Measurements from ENCODE around the gene HAGHL.
A peak's percentile ranks its signal among the peaks of the same experiment; 100 is the strongest.

HAGHL gene

DNA sequence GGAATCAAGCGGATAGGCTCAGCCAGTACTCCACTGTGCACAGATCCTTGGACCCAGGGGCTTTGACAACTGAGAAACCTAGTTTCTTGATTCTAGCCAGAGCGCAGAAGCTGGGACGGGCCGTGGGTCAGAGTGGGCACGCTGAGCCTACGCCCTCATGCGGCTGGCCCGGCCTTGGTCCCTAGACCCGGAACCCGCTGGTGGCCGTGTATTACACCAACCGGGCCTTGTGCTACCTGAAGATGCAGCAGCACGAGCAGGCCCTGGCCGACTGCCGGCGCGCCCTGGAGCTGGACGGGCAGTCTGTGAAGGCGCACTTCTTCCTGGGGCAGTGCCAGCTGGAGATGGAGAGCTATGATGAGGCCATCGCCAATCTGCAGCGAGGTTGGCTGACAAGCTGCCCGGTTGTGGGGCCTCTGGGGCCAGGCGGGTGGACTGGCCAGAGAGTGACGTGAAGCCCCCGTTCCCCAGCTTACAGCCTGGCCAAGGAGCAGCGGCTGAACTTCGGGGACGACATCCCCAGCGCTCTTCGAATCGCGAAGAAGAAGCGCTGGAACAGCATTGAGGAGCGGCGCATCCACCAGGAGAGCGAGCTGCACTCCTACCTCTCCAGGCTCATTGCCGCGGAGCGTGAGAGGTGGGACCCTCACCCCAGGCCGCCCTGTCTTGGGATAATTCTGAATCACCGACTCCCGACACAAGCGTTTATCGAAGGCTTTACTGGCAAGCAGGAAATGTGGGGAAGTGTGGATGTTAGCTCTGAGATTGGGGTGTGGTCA is 45.8 kb upstream of the HAGHL start:
- peaks cover 29% of the 10 kb centered on the region for H3K36me3 ChIP-seq (ENCODE audit: insufficient read depth, low read length)
- peak overlapping the region; percentile 98 for H3K4me2 ChIP-seq (ENCODE audit: low read length)
- H3K4me1 ChIP-seq (ENCODE audit: insufficient read depth, low read length, severe bottlenecking): peaks cover 56% of the 10 kb centered on the region
- peak overlapping the region; percentile 86 for H3K9ac ChIP-seq (ENCODE audit: low read length)
- H3F3A ChIP-seq (ENCODE audit: insufficient read depth, low read length): no peaks in the 10 kb centered on the region
- H3K27ac ChIP-seq (ENCODE audit: low read depth, low read length, poor library complexity, severe bottlenecking): peak overlapping the region; percentile 55
- H2AFZ ChIP-seq (ENCODE audit: low read length): no peak overlapping the region
- TF ChIP-seq, protein P1, sequence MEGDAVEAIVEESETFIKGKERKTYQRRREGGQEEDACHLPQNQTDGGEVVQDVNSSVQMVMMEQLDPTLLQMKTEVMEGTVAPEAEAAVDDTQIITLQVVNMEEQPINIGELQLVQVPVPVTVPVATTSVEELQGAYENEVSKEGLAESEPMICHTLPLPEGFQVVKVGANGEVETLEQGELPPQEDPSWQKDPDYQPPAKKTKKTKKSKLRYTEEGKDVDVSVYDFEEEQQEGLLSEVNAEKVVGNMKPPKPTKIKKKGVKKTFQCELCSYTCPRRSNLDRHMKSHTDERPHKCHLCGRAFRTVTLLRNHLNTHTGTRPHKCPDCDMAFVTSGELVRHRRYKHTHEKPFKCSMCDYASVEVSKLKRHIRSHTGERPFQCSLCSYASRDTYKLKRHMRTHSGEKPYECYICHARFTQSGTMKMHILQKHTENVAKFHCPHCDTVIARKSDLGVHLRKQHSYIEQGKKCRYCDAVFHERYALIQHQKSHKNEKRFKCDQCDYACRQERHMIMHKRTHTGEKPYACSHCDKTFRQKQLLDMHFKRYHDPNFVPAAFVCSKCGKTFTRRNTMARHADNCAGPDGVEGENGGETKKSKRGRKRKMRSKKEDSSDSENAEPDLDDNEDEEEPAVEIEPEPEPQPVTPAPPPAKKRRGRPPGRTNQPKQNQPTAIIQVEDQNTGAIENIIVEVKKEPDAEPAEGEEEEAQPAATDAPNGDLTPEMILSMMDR (IDR thresholded peaks at IDR 0.05; ENCODE audit: low read length): peak; percentile 26; the same call in 1 of the 2 replicates
- no peak for TF ChIP-seq EZH2 (IDR thresholded peaks at IDR 0.05; ENCODE audit: borderline replicate concordance, low read length)
- no peaks in the 10 kb centered on the region for H3K27me3 ChIP-seq (ENCODE audit: insufficient read depth, low read length)
- no peaks in the 10 kb centered on the region for H3K9me3 ChIP-seq (ENCODE audit: low read length)
- no peaks in the 10 kb centered on the region for H4K20me1 ChIP-seq (ENCODE audit: insufficient read depth, low read length)
- no peaks in the 10 kb centered on the region for H3K9me2 ChIP-seq (ENCODE audit: low read depth, low read length)
- H3K79me2 ChIP-seq (ENCODE audit: insufficient read depth, low read length): 0 out of 2 replicates have a peak, but pooled peaks cover 8% of the 10 kb centered on the region
- peak overlapping the region; percentile 86 for H3K4me3 ChIP-seq (ENCODE audit: low read depth, low read length, poor library complexity, severe bottlenecking)

DNA sequence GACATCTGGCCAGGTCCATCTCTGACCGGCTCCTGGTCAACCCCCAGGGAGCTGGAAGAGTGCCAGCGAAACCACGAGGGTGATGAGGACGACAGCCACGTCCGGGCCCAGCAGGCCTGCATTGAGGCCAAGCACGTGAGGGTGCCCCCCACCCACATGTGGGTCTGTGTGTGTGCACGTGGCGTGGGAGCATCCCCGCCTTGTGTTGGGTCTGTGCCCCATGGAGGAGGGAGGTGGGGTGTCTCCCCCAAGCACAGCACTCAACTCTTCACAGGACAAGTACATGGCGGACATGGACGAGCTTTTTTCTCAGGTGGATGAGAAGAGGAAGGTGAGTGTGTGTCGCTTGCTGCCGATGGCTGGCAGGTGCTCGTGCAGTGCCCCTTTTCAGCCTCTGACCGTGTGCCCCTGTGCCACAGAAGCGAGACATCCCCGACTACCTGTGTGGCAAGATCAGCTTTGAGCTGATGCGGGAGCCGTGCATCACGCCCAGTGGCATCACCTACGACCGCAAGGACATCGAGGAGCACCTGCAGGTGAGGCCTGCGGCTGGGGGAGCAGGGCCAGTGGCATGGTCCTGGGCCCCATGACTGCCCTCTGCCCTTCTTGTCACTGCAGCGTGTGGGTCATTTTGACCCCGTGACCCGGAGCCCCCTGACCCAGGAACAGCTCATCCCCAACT is 45.0 kb upstream of the HAGHL start:
- Histone ChIP-seq H3K4me2 (ENCODE audit: low read length) (peak overlapping the region; percentile 98), H3K4me3 (ENCODE audit: low read depth, low read length, poor library complexity, severe bottlenecking) (peak overlapping the region; percentile 86), H3F3A (ENCODE audit: insufficient read depth, low read length) (no peaks in the 10 kb centered on the region), H3K4me1 (ENCODE audit: insufficient read depth, low read length, severe bottlenecking) (peaks cover 52% of the 10 kb centered on the region), H3K9ac (ENCODE audit: low read length) (peak overlapping the region; percentile 86; the same call in 1 of the 2 replicates), H4K20me1 (ENCODE audit: insufficient read depth, low read length) (no peaks in the 10 kb centered on the region), H3K36me3 (ENCODE audit: insufficient read depth, low read length) (peaks cover 36% of the 10 kb centered on the region), H3K9me3 (ENCODE audit: low read length) (no peaks in the 10 kb centered on the region), H3K79me2 (ENCODE audit: insufficient read depth, low read length) (0 out of 2 replicates have a peak, but pooled peaks cover 8% of the 10 kb centered on the region), H2AFZ (ENCODE audit: low read length) (no peak overlapping the region), H3K9me2 (ENCODE audit: low read depth, low read length) (no peaks in the 10 kb centered on the region), H3K27me3 (ENCODE audit: insufficient read depth, low read length) (no peaks in the 10 kb centered on the region), H3K27ac (ENCODE audit: low read depth, low read length, poor library complexity, severe bottlenecking) (no peak overlapping the region)
- TF ChIP-seq, protein P1 (IDR thresholded peaks at IDR 0.05; ENCODE audit: low read length): no peak
- TF ChIP-seq EZH2 (IDR thresholded peaks at IDR 0.05; ENCODE audit: borderline replicate concordance, low read length): no peak

DNA sequence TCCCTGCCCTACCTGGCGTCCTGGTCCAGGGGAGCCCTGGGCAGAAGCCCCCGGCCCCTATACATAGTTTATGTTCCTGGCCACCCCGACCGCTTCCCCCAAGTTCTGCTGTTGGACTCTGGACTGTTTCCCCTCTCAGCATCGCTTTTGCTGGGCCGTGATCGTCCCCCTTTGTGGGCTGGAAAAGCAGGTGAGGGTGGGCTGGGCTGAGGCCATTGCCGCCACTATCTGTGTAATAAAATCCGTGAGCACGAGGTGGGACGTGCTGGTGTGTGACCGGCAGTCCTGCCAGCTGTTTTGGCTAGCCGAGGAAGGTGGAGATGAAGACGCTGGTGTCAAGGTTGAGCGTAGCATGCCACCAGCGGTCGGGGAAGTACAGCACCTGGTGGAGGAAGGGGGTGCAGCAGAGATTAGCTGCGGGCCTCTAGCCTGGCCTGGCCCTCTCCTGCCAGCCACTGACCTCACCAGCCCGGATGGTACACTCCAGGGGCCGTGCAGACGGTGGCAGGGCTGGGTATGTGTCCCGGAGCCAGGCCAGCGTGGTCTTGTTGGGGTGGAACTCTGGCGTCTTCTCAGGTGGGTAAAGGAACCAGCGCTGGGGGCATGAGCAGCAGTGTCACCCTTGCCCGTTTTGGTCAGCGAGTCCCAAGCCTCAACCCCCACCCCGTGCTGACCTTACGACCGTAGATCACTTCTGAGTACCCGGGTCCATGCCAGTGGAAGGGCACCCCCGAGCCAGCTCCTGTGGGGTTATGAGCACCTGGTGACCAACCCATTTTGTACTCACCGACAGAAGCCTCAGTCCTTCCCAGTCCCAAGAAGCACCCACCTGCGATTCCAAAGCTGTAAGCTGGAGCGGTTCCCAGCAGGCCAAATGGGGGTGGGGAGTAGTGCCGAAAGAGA is 44.2 kb upstream of the HAGHL start:
- Histone ChIP-seq H3K79me2 (ENCODE audit: insufficient read depth, low read length) (0 out of 2 replicates have a peak, but pooled peaks cover 8% of the 10 kb centered on the region), H3K9me2 (ENCODE audit: low read depth, low read length) (no peaks in the 10 kb centered on the region), H3K4me2 (ENCODE audit: low read length) (peak overlapping the region; percentile 98), H2AFZ (ENCODE audit: low read length) (no peak overlapping the region), H3K36me3 (ENCODE audit: insufficient read depth, low read length) (peaks cover 38% of the 10 kb centered on the region), H3K27ac (ENCODE audit: low read depth, low read length, poor library complexity, severe bottlenecking) (no peak overlapping the region), H3K9ac (ENCODE audit: low read length) (peak overlapping the region; percentile 82; the same call in 1 of the 2 replicates), H3K4me1 (ENCODE audit: insufficient read depth, low read length, severe bottlenecking) (peaks cover 44% of the 10 kb centered on the region), H3F3A (ENCODE audit: insufficient read depth, low read length) (no peaks in the 10 kb centered on the region), H4K20me1 (ENCODE audit: insufficient read depth, low read length) (no peaks in the 10 kb centered on the region), H3K4me3 (ENCODE audit: low read depth, low read length, poor library complexity, severe bottlenecking) (peak overlapping the region; percentile 86), H3K27me3 (ENCODE audit: insufficient read depth, low read length) (no peaks in the 10 kb centered on the region), H3K9me3 (ENCODE audit: low read length) (no peaks in the 10 kb centered on the region)
- TF ChIP-seq, protein P1 (IDR thresholded peaks at IDR 0.05; ENCODE audit: low read length): no peak
- TF ChIP-seq EZH2 (IDR thresholded peaks at IDR 0.05; ENCODE audit: borderline replicate concordance, low read length): no peak

Measured in OCI-LY1 (cell line).